Measurements from ENCODE around the gene FZD2. TPM values are rescaled to one million over a fixed set of nuclear protein-coding genes. Genes with fewer than 3 reads are reported as not detected.
"Not testable (repeated sequence)": the region's sequence is repeated elsewhere in the genome, so short reads cannot be mapped to it uniquely, and the experiment has no call there.

Gene FZD2
- polyA plus RNA-seq (2012; ENCODE audit: insufficient read depth, insufficient read length, low read depth): 5.2 TPM

DNA sequence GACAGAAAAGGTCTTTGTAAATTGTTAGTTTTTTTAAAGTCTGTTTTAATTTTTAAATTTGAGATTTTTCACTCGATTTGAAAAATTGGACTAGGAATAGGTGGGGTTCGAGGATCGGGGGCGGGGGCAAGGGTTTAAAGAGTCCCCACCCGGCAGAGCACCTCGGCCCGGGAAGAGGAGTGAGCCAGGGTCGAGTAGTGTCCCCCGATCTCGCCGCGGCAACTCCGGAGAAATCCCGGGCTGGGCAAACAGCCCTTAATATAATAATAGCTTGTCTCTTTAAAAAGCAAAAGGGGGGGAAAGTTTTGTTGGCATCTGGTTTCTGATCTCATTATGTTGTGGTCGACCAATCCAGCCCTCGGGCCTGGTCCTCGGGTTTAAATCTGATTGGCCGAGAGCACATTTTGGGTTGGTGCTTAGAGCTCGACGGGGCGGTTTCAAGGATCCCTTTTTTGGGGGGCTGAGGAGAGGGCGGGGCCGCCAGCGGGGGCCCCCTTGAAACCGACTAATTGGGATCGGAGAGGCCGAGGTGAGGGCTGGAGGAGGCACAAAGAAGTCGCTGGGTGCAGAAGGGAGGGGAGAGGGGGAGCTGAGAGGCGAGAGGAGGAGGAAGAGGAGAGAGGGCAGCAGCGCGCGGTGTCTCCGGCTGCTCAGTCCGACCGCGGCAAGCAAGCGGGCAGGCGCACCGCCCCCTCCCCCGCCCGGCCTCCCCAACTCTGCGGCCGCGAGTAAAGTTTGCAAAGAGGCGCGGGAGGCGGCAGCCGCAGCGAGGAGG is at the start of gene FZD2:
FZD2 (plus strand) TSS at position 653 of the 775 bp plus-strand sequence. CDS start 205 bp downstream, outside the sequence.
- Histone ChIP-seq H3K4me3 (ENCODE audit: low read depth, low read length) (peak within 1 kb of the TSS; percentile 71), H3K36me3 (no peaks in the 10 kb centered on the region), H3K27me3 (no peaks in the 10 kb centered on the region), H3K9me3 (no peaks in the 10 kb centered on the region), H3K4me1 (peaks cover 3% of the 10 kb centered on the region; the same call in 1 of the 2 replicates)
- DNase-seq: peak; percentile 87
- TF ChIP-seq, protein P1, sequence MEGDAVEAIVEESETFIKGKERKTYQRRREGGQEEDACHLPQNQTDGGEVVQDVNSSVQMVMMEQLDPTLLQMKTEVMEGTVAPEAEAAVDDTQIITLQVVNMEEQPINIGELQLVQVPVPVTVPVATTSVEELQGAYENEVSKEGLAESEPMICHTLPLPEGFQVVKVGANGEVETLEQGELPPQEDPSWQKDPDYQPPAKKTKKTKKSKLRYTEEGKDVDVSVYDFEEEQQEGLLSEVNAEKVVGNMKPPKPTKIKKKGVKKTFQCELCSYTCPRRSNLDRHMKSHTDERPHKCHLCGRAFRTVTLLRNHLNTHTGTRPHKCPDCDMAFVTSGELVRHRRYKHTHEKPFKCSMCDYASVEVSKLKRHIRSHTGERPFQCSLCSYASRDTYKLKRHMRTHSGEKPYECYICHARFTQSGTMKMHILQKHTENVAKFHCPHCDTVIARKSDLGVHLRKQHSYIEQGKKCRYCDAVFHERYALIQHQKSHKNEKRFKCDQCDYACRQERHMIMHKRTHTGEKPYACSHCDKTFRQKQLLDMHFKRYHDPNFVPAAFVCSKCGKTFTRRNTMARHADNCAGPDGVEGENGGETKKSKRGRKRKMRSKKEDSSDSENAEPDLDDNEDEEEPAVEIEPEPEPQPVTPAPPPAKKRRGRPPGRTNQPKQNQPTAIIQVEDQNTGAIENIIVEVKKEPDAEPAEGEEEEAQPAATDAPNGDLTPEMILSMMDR (IDR thresholded peaks at IDR 0.05; ENCODE audit: low read depth, low read length): no peak

DNA sequence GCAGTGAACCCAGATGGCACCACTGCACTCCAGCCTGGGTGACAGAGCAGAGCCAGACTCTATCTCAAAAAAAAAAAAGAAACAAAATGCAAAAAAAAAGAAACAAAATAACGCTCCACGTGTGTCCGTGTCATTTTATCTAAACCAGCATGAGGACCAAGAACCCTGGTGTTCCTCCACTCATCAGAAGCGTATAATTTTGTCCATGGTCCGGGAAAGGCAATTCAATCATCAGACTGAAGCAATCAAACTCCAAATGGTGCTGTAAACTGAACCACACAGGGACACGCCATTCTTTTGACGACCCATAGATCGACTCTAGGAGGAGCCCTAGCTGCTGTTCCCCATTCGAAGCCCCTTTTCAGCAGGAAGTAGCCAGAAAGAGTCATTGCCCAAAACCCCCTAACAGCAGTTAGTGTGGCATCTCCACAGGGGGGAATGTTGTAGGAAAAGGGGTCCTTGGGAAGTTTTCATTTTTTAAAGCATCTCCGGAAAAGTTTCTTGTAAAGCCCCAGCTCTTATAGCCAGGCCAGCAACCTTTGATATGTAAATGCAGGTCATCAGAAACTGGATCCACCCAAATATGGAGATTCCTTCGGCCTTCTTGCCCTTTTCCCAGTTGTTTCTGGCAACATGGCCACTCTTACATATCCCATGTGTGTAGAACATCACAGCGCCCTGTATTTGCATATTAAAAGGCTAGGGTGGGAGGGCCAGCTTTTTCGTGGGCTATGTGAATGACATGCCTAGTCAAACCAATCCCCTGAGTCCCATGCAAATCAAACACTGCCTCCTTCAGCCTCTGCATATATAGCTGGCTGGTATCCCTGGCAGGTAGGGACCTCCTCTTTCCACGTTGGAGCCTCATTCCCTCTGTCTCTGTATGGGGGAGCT is 45.8 kb upstream of the FZD2 start:
- peak; percentile 41 for DNase-seq
- H3K27me3 ChIP-seq; H3K36me3 ChIP-seq; H3K4me1 ChIP-seq; H3K4me3 ChIP-seq (ENCODE audit: low read depth, low read length); H3K9me3 ChIP-seq: not testable (repeated sequence)
- TF ChIP-seq, protein P1 (IDR thresholded peaks at IDR 0.05; ENCODE audit: low read depth, low read length): 0 out of 2 replicates have a peak, but pooled peaks have one; percentile 15

DNA sequence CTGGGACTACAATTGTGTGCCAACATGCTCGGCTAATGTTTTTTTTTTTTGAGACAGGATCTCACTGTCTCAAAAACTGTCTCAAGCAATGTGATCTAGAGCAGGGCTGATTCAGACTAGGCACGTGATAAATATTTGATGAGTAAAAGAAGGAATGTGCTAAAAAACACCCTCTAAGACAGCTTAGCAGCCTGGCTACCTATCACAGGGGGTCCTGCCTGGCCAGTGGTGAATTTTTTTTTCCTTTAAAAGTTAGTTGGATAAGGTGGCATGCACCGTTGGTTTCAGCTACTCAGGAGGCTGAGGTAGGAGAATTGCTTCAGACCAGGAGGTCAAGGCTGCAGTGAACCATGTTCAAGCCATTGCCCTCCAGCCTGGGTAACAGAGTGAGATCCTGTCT is 39.3 kb upstream of the FZD2 start:
- no peaks in the 10 kb centered on the region for H3K9me3 ChIP-seq
- no peaks in the 10 kb centered on the region for H3K4me1 ChIP-seq
- no peak for DNase-seq
- no peak overlapping the region for H3K4me3 ChIP-seq (ENCODE audit: low read depth, low read length)
- no peaks in the 10 kb centered on the region for H3K36me3 ChIP-seq
- H3K27me3 ChIP-seq: no peaks in the 10 kb centered on the region
- TF ChIP-seq, protein P1 (IDR thresholded peaks at IDR 0.05; ENCODE audit: low read depth, low read length): no peak

DNA sequence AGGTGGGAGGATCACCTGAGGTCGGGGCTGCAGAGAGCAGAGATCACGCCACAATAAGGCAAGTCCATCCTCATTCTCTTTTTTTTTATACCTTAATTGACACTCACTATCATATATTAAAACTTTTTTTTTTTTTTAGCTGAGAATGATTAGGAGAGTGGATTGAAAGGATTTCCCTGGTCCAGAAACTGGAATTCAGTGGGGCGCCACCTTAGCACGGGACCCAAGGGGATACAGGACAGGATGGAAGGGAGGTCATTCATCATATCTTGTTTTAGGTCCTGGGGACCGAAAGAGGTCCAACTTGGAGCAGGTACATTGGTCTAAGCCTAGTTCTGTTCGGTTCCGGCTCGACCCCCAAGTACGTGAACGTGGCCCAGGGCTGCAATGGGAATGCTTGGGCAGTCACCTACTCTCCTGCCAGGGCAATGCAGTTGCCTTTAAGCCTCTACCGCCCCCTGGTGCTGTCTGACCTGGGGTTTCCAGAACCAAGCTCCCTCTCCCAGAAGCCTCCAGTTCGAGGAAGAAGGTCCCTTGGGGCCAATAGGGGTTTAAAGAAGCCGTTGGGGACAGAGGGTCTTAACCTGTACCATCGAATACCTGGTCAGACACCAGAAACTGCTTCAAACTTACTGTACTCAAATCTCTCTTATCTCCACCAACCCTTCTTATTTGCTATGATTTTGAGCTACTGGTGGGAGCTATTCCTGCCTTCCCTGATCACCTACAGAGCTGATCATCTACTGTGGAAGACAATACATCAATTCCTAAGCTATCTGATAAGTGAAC is 34.2 kb upstream of the FZD2 start:
- no peaks in the 10 kb centered on the region for H3K36me3 ChIP-seq
- no peak overlapping the region for H3K4me3 ChIP-seq (ENCODE audit: low read depth, low read length)
- no peaks in the 10 kb centered on the region for H3K4me1 ChIP-seq
- peak; percentile 84 for DNase-seq
- no peaks in the 10 kb centered on the region for H3K27me3 ChIP-seq
- TF ChIP-seq, protein P1 (IDR thresholded peaks at IDR 0.05; ENCODE audit: low read depth, low read length): peak; percentile 85
- H3K9me3 ChIP-seq: peaks cover 7% of the 10 kb centered on the region

DNA sequence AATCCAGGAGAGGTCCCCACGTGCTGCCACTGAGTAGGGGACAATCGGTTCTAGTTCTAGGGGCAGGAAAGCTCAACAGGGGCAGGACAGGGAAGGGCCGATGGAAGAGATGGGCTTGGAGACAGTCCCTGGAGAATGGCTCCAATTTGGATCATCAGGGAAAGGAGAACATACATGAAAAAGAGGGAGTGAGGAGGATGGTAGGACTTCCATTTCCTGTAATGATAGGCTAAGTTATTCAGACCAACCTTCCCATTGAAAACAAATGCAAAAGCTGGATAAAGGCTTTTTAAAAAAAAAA is 33.7 kb upstream of the FZD2 start:
- H3K4me3 ChIP-seq (ENCODE audit: low read depth, low read length): no peak overlapping the region
- H3K9me3 ChIP-seq: peaks cover 7% of the 10 kb centered on the region
- no peak for DNase-seq
- H3K27me3 ChIP-seq: no peaks in the 10 kb centered on the region
- TF ChIP-seq, protein P1 (IDR thresholded peaks at IDR 0.05; ENCODE audit: low read depth, low read length): no peak
- no peaks in the 10 kb centered on the region for H3K36me3 ChIP-seq
- H3K4me1 ChIP-seq: no peaks in the 10 kb centered on the region
